Head of caudate nucleus (tissue), 42 donors: Measurements from ENCODE around the gene GJA1.

Source experiments
- DNase-seq, 42 donors: peaks; one replicate each; pipeline versions ENCODE4 v3.0.0 to v3.0.0-alpha.2; 2020 to 2021; ENCODE audit warnings: mixed read lengths in 7 of 42
- intact Hi-C: fragments of 100-400 bp; cut with DNase I; formaldehyde crosslinking; loops from one replicate; pipeline ENCODE4 v1.15.0; 2022

The GJA1 gene

GRCh38 chr6:121479486-121480098, 44.1 kb downstream of the GJA1 start:
- no peak for DNase-seq
- intact Hi-C loops = no loop called here

GRCh38 chr6:121480099-121480713, 44.8 kb downstream of the GJA1 start:
- no peak for DNase-seq
- intact Hi-C loops = no loop called here

GRCh38 chr6:121482004-121482693, 46.7 kb downstream of the GJA1 start:
- intact Hi-C loops = no loop called here

GRCh38 chr6:121482751-121483150, 47.3 kb downstream of the GJA1 start:
- intact Hi-C loops = no loop called here
- no peak for DNase-seq

More at GRCh38 chr6:121482004-121482693, 46.7 kb downstream of the GJA1 start:
- DNase-seq = no peak

GRCh38 chr6:121485359-121485811, 49.9 kb downstream of the GJA1 start:
- no peak for DNase-seq
- intact Hi-C loops = no loop called here

- no peak for DNase-seq
- intact Hi-C loops = no loop called here
Observed at GRCh38 chr6:121491576-121491975, 56.1 kb downstream of the GJA1 start.

- intact Hi-C loops = no loop called here
Observed at GRCh38 chr6:121492536-121492935, 57.1 kb downstream of the GJA1 start.

GRCh38 chr6:121497970-121498375, 62.5 kb downstream of the GJA1 start:
- intact Hi-C loops = no loop called here
- no peak for DNase-seq

More at GRCh38 chr6:121492536-121492935, 57.1 kb downstream of the GJA1 start:
- DNase-seq = no peak

- no peak for DNase-seq
- intact Hi-C loops = no loop called here
Observed at GRCh38 chr6:121498481-121499276, 63.2 kb downstream of the GJA1 start.
